HUES64 (cell line): Measurements from ENCODE around the gene CNOT6.

Source experiments
- H3K27ac ChIP-seq: 2 replicates; pipeline ENCODE4 v1.7.0; 2013; ENCODE audit warnings: low read depth, low read length, inconsistent platforms
- H3K27me3 ChIP-seq: 2 replicates; pipeline ENCODE4 v1.6.1; 2013; ENCODE audit warnings: mild to moderate bottlenecking, low read length; ENCODE audit not compliant: insufficient read depth
- H3K36me3 ChIP-seq: 2 replicates; pipeline ENCODE4 v1.6.1; 2013; ENCODE audit warnings: mild to moderate bottlenecking, low read length; ENCODE audit not compliant: insufficient read depth
- H3K4me1 ChIP-seq: 2 replicates; pipeline ENCODE4 v1.6.1; 2013; ENCODE audit warnings: mild to moderate bottlenecking, low read length, moderate library complexity; ENCODE audit not compliant: insufficient read depth
- H3K4me3 ChIP-seq: 2 replicates; pipeline ENCODE4 v1.5.1; 2013; ENCODE audit warnings: mild to moderate bottlenecking, low read length, moderate library complexity
- H3K9ac ChIP-seq: 2 replicates; pipeline ENCODE4 v1.6.1; 2013; ENCODE audit warnings: mild to moderate bottlenecking, low read depth, low read length
- H3K9me3 ChIP-seq: 2 replicates; pipeline ENCODE4 v1.6.1; 2013; ENCODE audit warnings: low read depth, low read length; ENCODE audit not compliant: insufficient read depth
- WGBS: fragments of 150-250, 120-280 bp; methylation state at CpG from one replicate; pipeline ENCODE4 v1.1.7; 2013; ENCODE audit warnings: missing lambda C conversion rate; 5-methylcytosine and 5-hydroxymethylcytosine counted together

CNOT6 gene

GRCh38 chr5:180595046-180595379 is 100.8 kb downstream of the CNOT6 start:
- no peaks in the 10 kb centered on the region for H3K9me3 ChIP-seq
- no peaks in the 10 kb centered on the region for H3K4me1 ChIP-seq
- H3K4me3 ChIP-seq: no peak overlapping the region
- 88% methylated on average over 2 of the region's 2 CpGs for WGBS
- no peak overlapping the region for H3K9ac ChIP-seq
- H3K27ac ChIP-seq: no peak overlapping the region
- H3K36me3 ChIP-seq: no peaks in the 10 kb centered on the region
- peaks cover 37% of the 10 kb centered on the region for H3K27me3 ChIP-seq

GRCh38 chr5:180595381-180596114 is 101.4 kb downstream of the CNOT6 start:
- no peaks in the 10 kb centered on the region for H3K9me3 ChIP-seq
- no peaks in the 10 kb centered on the region for H3K36me3 ChIP-seq
- H3K4me1 ChIP-seq: no peaks in the 10 kb centered on the region
- H3K4me3 ChIP-seq: no peak overlapping the region
- 92% methylated on average over 25 of the region's 25 CpGs for WGBS
- H3K27me3 ChIP-seq: peaks cover 32% of the 10 kb centered on the region
- no peak overlapping the region for H3K9ac ChIP-seq
- H3K27ac ChIP-seq: no peak overlapping the region

DNA sequence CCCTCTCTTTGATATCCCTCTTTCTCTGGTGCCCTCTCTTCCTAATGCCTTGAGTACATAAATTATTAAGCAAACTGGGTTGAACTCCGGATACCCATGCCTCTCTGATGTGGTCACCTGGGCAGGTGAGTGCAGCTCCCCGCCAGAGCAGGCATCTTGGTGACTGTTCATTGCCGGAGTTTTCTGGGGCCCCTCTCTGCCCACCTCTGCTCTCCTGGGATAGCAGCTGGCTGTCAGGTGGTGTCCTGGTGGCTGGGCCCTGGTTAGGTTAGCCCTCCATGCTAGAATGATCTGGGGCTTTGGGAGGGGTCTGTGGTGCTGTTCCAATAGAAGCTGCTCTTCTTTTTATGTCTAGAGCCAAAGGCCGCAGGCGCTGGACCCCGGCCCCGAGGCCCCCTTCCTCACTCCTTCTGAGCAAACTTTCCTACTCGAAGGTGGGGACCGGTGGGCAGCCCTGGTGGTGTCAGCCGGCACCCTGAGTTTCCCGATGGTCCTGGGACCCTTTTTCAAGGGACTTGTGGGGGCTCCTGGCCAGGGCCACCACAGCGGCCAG is 102.0 kb downstream of the CNOT6 start:
- H3K27ac ChIP-seq: no peak overlapping the region
- H3K36me3 ChIP-seq: no peaks in the 10 kb centered on the region
- no peak overlapping the region for H3K4me3 ChIP-seq
- no peak overlapping the region for H3K9ac ChIP-seq
- 94% methylated on average over 12 of the region's 12 CpGs for WGBS
- no peaks in the 10 kb centered on the region for H3K4me1 ChIP-seq
- H3K9me3 ChIP-seq: no peaks in the 10 kb centered on the region
- H3K27me3 ChIP-seq: peaks cover 26% of the 10 kb centered on the region

DNA sequence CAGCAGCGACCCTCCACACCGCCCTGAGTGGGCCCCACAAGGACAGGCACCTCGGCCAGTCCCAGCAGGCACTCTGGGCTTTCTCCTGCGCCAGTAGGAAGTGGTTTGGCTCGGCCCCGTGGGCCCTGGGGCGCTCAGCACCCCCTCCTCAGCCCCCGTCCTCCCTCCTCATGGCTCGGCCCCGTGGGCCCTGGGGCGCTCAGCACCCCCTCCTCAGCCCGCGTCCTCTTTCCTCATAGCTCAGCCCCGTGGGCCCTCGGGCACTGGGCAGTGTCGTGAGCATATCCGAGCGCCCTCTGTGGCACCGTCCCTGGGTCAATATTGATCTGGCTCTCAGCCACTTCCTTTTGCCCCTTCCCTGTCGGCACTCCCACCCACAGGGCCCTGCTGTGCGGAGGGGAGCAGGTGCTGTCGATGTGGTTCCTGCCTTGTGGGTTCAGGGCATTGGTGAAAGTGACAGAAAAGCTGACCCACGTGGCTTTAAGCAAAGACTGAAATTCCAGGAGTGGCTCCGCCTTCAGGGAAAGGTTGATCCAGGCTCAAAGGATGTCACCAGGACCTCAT is 102.6 kb downstream of the CNOT6 start:
- no peak overlapping the region for H3K9ac ChIP-seq
- H3K27ac ChIP-seq: no peak overlapping the region
- H3K27me3 ChIP-seq: peaks cover 20% of the 10 kb centered on the region
- WGBS: 91% methylated on average over 24 of the region's 24 CpGs
- H3K4me1 ChIP-seq: no peaks in the 10 kb centered on the region
- no peak overlapping the region for H3K4me3 ChIP-seq
- H3K36me3 ChIP-seq: no peaks in the 10 kb centered on the region
- H3K9me3 ChIP-seq: no peaks in the 10 kb centered on the region

DNA sequence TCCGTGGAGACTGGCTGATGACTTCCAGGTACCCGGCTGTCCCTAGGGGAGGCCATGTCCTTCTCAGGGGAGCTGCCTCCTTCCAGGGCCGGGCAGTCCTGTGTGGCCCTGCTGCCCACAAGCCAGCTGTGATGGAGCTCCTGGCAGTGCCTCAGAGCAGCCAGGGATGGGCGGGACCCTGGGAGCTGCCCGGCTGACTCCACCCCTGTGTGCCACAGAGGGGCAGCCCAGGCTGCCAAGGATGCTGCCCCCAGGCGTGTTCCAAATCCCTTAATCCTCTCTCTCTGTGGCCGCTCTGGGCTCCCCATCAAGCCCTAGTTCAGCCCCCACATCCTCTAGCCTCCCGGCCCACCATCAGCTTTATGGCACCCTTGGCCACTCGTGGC is 104.1 kb downstream of the CNOT6 start:
- H3K9ac ChIP-seq: no peak overlapping the region
- no peaks in the 10 kb centered on the region for H3K36me3 ChIP-seq
- no peak overlapping the region for H3K27ac ChIP-seq
- no peaks in the 10 kb centered on the region for H3K9me3 ChIP-seq
- WGBS: 90% methylated on average over 9 of the region's 9 CpGs
- H3K27me3 ChIP-seq: peaks cover 4% of the 10 kb centered on the region
- no peaks in the 10 kb centered on the region for H3K4me1 ChIP-seq
- H3K4me3 ChIP-seq: no peak overlapping the region

DNA sequence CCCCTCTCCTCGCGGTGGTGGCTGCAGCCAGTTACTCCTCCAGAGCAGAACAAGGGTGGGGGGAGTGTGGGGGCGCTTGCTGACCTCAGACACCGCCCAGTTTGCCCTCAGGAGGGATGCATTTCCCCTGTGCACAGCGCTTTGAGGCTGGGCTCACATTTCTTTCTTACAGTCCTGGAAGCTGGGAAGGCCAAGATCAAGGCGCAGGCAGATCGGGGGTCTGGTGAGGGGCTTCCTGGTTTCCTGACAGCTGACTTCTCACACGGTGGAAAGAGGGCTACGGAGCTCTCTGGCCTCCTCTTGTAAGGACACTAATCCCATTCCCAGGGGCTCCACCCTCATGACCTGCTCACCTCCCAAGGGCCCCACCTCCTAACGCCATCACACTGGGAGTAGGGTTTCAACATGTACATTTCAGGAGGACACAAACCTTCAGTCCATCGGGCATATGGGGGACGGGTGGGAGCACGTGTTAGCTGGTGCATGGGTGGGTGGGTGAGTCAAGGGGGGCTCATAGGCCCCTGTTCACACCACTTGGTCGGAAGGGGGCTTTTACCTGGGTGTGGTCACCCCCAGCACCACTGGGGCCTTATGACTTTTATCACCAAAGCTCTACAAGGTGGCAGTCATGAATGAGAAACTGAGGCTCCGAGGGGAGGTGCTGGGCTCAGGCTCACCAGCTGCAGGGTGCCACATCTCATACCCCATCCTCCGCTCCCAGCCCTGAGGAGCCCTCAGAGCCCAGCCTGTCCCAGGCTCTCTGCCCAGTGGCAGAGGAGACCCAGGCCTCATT is 104.8 kb downstream of the CNOT6 start:
- Histone ChIP-seq H3K9me3 (no peaks in the 10 kb centered on the region), H3K4me1 (no peaks in the 10 kb centered on the region), H3K36me3 (no peaks in the 10 kb centered on the region), H3K9ac (no peak overlapping the region), H3K27me3 (no peaks in the 10 kb centered on the region), H3K27ac (no peak overlapping the region), H3K4me3 (no peak overlapping the region)
- WGBS: 93% methylated on average over 16 of the region's 16 CpGs

DNA sequence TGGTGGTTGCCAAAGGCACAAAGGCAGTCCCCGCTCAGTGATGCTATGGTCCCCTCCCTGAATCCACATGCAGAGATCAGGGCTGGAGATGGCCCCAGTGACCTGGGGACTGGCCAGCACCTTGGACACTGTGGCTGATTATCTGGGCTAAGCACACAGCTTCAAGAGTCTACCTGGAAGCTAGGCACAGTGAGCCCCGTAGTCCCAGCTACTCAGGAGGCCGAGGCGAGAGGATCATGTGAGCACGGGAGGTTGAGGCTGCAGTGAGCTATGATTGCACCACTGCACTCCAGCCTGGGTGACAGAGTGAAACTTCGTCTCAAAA is 105.4 kb downstream of the CNOT6 start:
- Histone ChIP-seq H3K36me3 (no peaks in the 10 kb centered on the region), H3K27ac (no peak overlapping the region), H3K9me3 (no peaks in the 10 kb centered on the region), H3K4me3 (no peak overlapping the region), H3K27me3 (no peaks in the 10 kb centered on the region), H3K4me1 (no peaks in the 10 kb centered on the region), H3K9ac (no peak overlapping the region)
- 91% methylated on average over 6 of the region's 6 CpGs for WGBS

DNA sequence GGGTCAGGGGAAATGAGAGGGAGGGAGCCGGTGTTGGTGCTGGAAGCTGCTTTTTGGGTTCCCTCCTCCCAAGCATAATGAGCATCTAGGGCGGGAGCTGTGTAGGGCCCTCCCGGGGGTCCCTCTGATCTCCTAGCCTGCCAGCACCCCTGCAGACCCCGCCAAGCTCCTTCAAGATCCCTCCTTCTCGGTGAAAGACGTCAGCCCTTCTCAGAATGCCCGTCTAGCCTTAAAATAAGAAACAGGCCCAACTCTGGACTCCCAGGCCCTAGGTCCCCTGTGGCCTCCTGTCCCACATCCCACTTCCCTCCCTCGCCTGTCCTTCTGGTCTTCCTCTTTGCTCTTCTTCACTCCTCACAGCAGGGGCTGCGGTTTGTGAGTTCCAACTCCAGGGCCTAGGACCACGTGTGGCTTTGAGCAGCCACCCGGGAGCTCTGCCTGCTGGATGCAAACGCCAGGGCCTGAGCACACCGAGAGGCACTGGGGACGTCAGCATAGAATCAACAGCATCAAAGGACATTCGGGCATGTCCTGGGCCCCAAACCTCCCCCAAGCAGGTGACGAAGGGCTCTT is 105.9 kb downstream of the CNOT6 start:
- no peaks in the 10 kb centered on the region for H3K4me1 ChIP-seq
- no peak overlapping the region for H3K9ac ChIP-seq
- H3K36me3 ChIP-seq: no peaks in the 10 kb centered on the region
- 87% methylated on average over 16 of the region's 16 CpGs for WGBS
- no peaks in the 10 kb centered on the region for H3K27me3 ChIP-seq
- H3K27ac ChIP-seq: no peak overlapping the region
- H3K4me3 ChIP-seq: no peak overlapping the region
- H3K9me3 ChIP-seq: no peaks in the 10 kb centered on the region

DNA sequence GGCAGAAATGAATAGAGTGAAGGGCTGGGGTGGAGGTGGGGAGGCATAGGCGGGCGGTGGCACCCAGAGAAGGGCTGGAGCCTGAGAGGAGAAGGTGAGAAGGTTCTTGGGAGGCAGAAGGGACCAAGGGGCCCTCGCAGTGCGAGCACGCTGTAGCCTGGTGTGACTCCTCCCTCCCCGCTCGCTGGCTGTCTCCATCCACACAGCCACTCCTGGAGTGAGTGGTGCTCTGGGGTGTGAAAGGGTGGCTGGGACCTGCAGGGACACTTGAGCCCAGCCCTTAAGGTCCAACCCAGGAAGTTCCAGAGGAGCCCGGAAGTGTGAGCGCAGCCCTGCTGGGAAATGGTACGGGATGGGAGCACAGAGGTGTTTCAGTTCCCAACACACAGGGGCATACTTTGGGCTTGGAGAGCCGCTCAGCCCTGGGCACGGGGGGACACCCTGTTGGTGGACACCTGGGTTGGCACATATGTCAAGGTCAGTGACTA is 106.4 kb downstream of the CNOT6 start:
- 91% methylated on average over 12 of the region's 12 CpGs for WGBS
- no peak overlapping the region for H3K27ac ChIP-seq
- H3K9me3 ChIP-seq: no peaks in the 10 kb centered on the region
- H3K9ac ChIP-seq: no peak overlapping the region
- no peaks in the 10 kb centered on the region for H3K4me1 ChIP-seq
- H3K27me3 ChIP-seq: no peaks in the 10 kb centered on the region
- no peaks in the 10 kb centered on the region for H3K36me3 ChIP-seq
- no peak overlapping the region for H3K4me3 ChIP-seq

DNA sequence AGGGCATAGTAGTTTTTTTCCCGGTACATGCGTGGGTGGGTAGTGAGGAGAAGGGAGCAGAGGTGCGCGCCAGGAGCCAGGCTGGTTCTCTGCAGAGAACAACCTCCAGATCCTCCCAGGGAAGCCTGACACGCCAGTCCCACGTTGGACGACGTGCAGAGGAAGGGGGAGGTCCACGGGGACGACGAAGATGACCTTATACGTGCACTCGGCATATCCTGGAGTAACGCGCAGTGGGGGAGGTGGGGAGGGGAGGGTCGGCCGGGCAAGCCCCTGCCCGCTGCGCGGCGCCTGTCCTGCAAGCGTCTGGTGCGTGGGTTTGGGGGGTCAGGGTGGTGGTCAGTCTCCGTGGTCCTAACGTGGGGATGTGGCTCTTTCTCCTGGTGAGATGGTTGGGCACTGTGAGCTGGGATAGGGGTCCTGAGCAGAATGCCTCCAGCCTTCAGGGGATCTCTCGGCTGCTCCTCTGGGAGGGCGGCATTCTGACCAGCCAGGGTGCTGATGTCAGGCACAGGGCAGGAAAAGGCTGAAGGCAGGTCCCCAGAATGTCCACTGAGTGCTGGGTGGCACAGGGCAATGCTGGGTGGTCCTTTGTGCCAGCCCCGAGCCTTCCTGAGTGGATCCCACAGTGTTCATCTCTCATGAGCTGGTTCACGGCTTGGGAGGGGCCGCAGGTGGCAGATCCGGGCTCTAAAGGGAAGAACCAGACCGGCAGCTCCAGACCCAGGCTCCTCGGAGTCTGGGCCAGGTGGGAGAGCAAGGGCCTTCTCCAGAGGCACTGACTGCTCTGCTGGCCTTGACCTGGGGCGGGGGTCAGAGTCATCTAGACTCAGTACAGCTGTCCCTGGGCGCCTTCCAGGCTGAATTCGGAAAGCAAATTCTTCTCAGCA is 107.7 kb downstream of the CNOT6 start:
- Histone ChIP-seq H3K4me1 (no peaks in the 10 kb centered on the region), H3K9ac (no peak overlapping the region), H3K27me3 (no peaks in the 10 kb centered on the region), H3K36me3 (no peaks in the 10 kb centered on the region), H3K9me3 (no peaks in the 10 kb centered on the region), H3K4me3 (no peak overlapping the region), H3K27ac (no peak overlapping the region)
- 91% methylated on average over 36 of the region's 36 CpGs for WGBS
